ENCODE data around the gene ZNF3. TPM values are rescaled to one million over a fixed set of nuclear protein-coding genes. Genes with fewer than 3 reads are reported as not detected.

ZNF3 gene
- total and polyA plus RNA-seq, 2 experiments from 2014 or later, result 23.4 to 48.9 TPM

- Mint-ChIP-seq H3K27me3 (ENCODE audit: insufficient read depth, low read depth, poor library complexity) (peaks cover 5% of the 10 kb centered on the region), H3K9me3 (no peaks in the 10 kb centered on the region), H3K4me3 (no peak overlapping the region), H3K4me1 (no peaks in the 10 kb centered on the region), H3K36me3 (ENCODE audit: low read depth) (peaks cover 65% of the 10 kb centered on the region), H3K27ac (no peak overlapping the region)
- Histone ChIP-seq H3K4me3 (no peak overlapping the region), H4K20me1 (replicated peaks; ENCODE audit: insufficient read depth) (no peaks in the 10 kb centered on the region; the same call in none of the 2 replicates), H3K9me2 (ENCODE audit: insufficient read depth) (peaks cover 2% of the 10 kb centered on the region; the same call in 1 of the 2 replicates), H2AFZ (no peak overlapping the region), H3F3A (replicated peaks; ENCODE audit: low read depth) (peaks cover 6% of the 10 kb centered on the region; the same call in 1 of the 2 replicates), H3K27ac (ENCODE audit: low read depth) (no peak overlapping the region), H3K79me2 (replicated peaks; ENCODE audit: insufficient read depth) (peaks cover 2% of the 10 kb centered on the region; the same call in 1 of the 2 replicates), H3K36me3 (ENCODE audit: insufficient read depth) (peaks cover 26% of the 10 kb centered on the region), H3K4me1 (ENCODE audit: insufficient read depth) (no peaks in the 10 kb centered on the region), H3K27me3 (ENCODE audit: insufficient read depth) (no peaks in the 10 kb centered on the region), H3K4me2 (no peak overlapping the region)
- TF ChIP-seq EZH2 (IDR thresholded peaks at IDR 0.05; ENCODE audit: low read depth, unreplicated experiment), result no peak
- TF ChIP-seq EZH2phosphoT487 (IDR thresholded peaks at IDR 0.05; ENCODE audit: unreplicated experiment), result no peak
- TF ChIP-seq JUNB (IDR thresholded peaks at IDR 0.05; ENCODE audit: unreplicated experiment), result no peak
- TF ChIP-seq ZNF114 (CRISPR knock-in tag; IDR thresholded peaks at IDR 0.05), result no peak
- no peak for ATAC-seq
- DNase-seq (ENCODE audit: low spot score), result no peak
Observed at GRCh38 chr7:100027197-100027596, 54.3 kb downstream of the ZNF3 start.

- no peaks in the 10 kb centered on the region for H3K9me3 Mint-ChIP-seq
- H3K9me2 ChIP-seq (ENCODE audit: insufficient read depth), result peaks cover 2% of the 10 kb centered on the region; the same call in 1 of the 2 replicates
- H3K4me1 Mint-ChIP-seq, result peaks cover 3% of the 10 kb centered on the region; the same call in 2 of the 3 replicates
- no peak overlapping the region for H3K4me2 ChIP-seq
- H3K4me1 ChIP-seq (ENCODE audit: insufficient read depth), result no peaks in the 10 kb centered on the region
- no peak overlapping the region for H3K27ac Mint-ChIP-seq
- no peak for DNase-seq (ENCODE audit: low spot score)
- peaks cover 7% of the 10 kb centered on the region for H4K20me1 ChIP-seq (replicated peaks; ENCODE audit: insufficient read depth)
- no peaks in the 10 kb centered on the region for H3K27me3 ChIP-seq (ENCODE audit: insufficient read depth)
- H3K27me3 Mint-ChIP-seq (ENCODE audit: insufficient read depth, low read depth, poor library complexity), result peaks cover 8% of the 10 kb centered on the region
- no peak overlapping the region for H2AFZ ChIP-seq
- peaks cover 48% of the 10 kb centered on the region for H3K36me3 Mint-ChIP-seq (ENCODE audit: low read depth)
- no peak overlapping the region for H3K27ac ChIP-seq (ENCODE audit: low read depth)
- H3K4me3 ChIP-seq, result no peak overlapping the region
- TF ChIP-seq ZNF114 (CRISPR knock-in tag; IDR thresholded peaks at IDR 0.05) (no peak), NANOG (IDR thresholded peaks at IDR 0.05; ENCODE audit: borderline replicate concordance) (no peak), EZH2 (IDR thresholded peaks at IDR 0.05; ENCODE audit: low read depth, unreplicated experiment) (no peak), REST (IDR thresholded peaks at IDR 0.05; ENCODE audit: unreplicated experiment) (no peak), ETS1 (IDR thresholded peaks at IDR 0.05) (no peak), ZNF331 (CRISPR knock-in tag; IDR thresholded peaks at IDR 0.05; ENCODE audit: low read depth) (no peak), CREB1 (CRISPR knock-in tag; IDR thresholded peaks at IDR 0.05; ENCODE audit: low read depth) (no peak), JUNB (IDR thresholded peaks at IDR 0.05; ENCODE audit: unreplicated experiment) (no peak), EZH2phosphoT487 (IDR thresholded peaks at IDR 0.05; ENCODE audit: unreplicated experiment) (no peak)
- peaks cover 5% of the 10 kb centered on the region; the same call in 1 of the 2 replicates for H3F3A ChIP-seq (replicated peaks; ENCODE audit: low read depth)
- no peak overlapping the region for H3K4me3 Mint-ChIP-seq
- H3K36me3 ChIP-seq (ENCODE audit: insufficient read depth), result peaks cover 26% of the 10 kb centered on the region
- H3K79me2 ChIP-seq (replicated peaks; ENCODE audit: insufficient read depth), result peaks cover 33% of the 10 kb centered on the region
- ATAC-seq, result no peak
Observed at GRCh38 chr7:100024020-100024619, 57.4 kb downstream of the ZNF3 start.
